Natural killer cell treated with Interleukin-12 subunit alpha and Interleukin-12 subunit beta and Interleukin-15 and Interleukin-18, amount 100 ng/mL, for 72 hours (primary cell): ENCODE measurements around the gene BLVRA. TPM values are rescaled to one million over a fixed set of nuclear protein-coding genes. Genes with fewer than 3 reads are reported as not detected.
"Not testable (repeated sequence)": the region's sequence is repeated elsewhere in the genome, so short reads cannot be mapped to it uniquely, and the experiment has no call there.

Source experiments
- ATAC-seq, 2 donors: fragments of 150-1000 bp; cut with Tn5 transposase in 1 of 2; sonication (Bioruptor Pico), chemical (Tn5 transposase) in 1 of 2; 2 replicates each; pipeline ENCODE4 v1.10.0; 2021
- DNase-seq: peaks from one replicate; pipeline ENCODE4 v3.0.0; 2022; ENCODE audit warnings: low spot score
- H3K27ac Mint-ChIP-seq, 2 donors: 1 replicate in 1 of 2; 2 replicates in 1 of 2; pipeline ENCODE4 v1.8.0; 2022; ENCODE audit warnings: mixed read lengths in 2 of 2, mild to moderate bottlenecking in 1 of 2, moderate library complexity in 1 of 2
- H3K27me3 Mint-ChIP-seq, 2 donors: 1 replicate in 1 of 2; 2 replicates in 1 of 2; pipeline ENCODE4 v1.8.0; 2022; ENCODE audit warnings: mixed read lengths in 2 of 2
- H3K36me3 Mint-ChIP-seq: one replicate; pipeline ENCODE4 v1.8.0; 2022; ENCODE audit warnings: mixed read lengths
- H3K4me1 Mint-ChIP-seq, 2 donors: 1 replicate in 1 of 2; 2 replicates in 1 of 2; pipeline ENCODE4 v1.8.0; 2022; ENCODE audit warnings: low read depth in 2 of 2, mixed read lengths in 2 of 2, mild to moderate bottlenecking in 1 of 2
- H3K4me3 Mint-ChIP-seq: one replicate; pipeline ENCODE4 v1.8.0; 2022; ENCODE audit warnings: mixed read lengths
- H3K9me3 Mint-ChIP-seq: 2 replicates; pipeline ENCODE4 v1.8.0; 2022; ENCODE audit warnings: mixed read lengths
- total RNA-seq, 2 donors: library from RNA; stranded (reverse); gene quantifications; one replicate each; pipeline ENCODE4 v1.2.3, GENCODE V29; 2022

BLVRA gene
- total RNA-seq, 2 donors from 2014 or later = 34.6 to 62.0 TPM

DNA sequence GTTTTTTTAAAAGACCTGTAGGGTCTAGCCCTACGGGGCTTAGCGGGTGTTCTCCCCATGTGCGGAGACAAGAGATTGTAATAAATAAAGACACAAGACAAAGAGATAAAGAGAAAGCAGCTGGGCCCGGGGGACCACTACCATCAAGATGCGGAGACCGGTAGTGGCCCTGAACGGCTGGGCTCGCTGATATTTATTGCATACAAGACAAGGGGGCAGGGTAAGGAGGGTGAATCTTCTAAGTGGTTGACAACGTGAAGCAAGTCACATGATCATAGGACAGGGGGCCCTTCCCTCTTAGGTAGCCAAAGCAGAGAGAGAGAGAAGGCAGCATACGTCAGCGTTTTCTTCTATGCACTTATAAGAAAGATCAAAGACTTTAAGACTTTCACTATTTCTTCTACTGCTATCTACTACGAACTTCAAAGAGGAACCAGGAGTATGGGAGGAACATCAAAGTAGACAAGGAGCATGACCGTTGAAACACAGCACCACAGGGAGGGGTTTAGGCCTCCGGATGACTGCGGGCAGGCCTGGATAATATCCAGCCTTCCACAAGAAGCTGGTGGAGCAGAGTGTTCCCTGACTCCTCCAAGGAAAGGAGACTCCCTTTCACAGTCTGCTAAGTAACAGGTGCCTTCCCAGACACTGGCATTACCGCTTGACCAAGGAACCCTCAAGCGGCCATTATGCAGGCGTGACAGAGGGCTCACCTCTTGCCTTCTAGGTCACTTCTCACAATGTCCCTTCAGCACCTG, 23.7 kb upstream of the BLVRA start:
- not testable (repeated sequence) for ATAC-seq, DNase-seq, H3K4me3 Mint-ChIP-seq, H3K36me3 Mint-ChIP-seq, H3K27me3 Mint-ChIP-seq, H3K9me3 Mint-ChIP-seq
- Mint-ChIP-seq H3K27ac (peak overlapping the region; percentile 81 to 86), H3K4me1 (peaks cover 23 to 33% of the 10 kb centered on the region in 2 donors)

DNA sequence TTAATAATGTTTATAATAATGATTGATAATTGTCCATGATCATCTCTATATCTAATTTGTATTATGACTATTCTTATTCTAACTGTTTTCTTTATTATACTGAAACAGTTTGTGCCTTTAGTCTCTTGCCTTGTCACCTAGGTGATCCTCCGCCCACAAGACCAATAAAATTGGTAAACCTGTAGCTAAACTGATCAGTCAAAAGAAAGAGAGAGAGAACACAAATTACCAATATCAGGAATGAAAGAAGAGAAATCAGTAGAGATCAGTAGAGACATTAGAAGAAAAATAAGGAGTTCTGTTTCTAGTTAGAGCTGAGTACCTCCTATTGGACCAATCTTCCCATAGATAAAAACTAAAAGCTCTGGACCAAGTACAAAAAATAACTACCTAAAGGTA, 23.1 kb upstream of the BLVRA start:
- peak in 1 of 2 donors; percentile 21 for ATAC-seq

DNA sequence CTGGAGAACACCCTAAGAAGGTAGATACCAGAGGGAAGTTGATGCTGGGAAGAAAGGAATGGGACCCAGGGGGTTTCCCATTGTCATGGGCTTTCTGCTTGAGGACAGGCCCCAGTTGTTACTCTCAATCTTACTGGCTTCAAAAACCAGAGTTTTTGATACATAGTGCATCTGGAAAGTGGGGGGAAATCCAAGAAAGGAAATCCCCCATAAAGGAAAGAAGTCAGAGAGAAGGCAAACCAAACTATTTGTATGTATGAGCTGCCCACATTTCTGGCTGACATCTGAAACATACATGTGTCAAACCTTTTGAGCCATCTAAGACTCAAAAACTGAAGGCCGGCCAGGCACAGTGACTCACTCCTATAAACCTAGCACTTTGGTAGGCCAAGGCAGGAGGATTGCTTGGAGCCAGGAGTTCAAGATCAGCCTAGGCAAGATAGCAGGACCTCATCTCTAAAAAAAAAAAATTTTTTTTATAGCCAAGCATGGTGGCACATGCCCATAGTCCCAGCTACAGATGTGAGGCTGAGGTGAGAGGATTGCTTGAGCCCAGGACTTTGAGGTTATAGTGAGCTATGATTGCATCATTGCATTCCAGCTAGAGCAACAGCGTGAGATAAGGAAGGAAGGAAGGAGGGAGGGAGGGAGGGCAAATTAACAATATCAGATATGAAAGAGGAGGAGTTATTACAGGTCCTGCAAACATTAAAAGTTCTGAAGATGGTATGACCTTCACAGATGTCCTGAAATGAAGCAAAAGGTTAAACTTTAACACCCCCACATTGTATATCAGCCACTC, 22.5 kb upstream of the BLVRA start:
- H3K4me1 Mint-ChIP-seq = peaks cover 23 to 33% of the 10 kb centered on the region in 2 donors
- H3K4me3 Mint-ChIP-seq = peak overlapping the region; percentile 14
- H3K9me3 Mint-ChIP-seq = no peaks in the 10 kb centered on the region
- H3K36me3 Mint-ChIP-seq = no peaks in the 10 kb centered on the region
- ATAC-seq (peak; percentile 93), DNase-seq (peak; percentile 75)
- H3K27me3 Mint-ChIP-seq = no peaks in the 10 kb centered on the region
- H3K27ac Mint-ChIP-seq = peak overlapping the region; percentile 81 to 86

More for the DNA sequence above, 23.1 kb upstream of the BLVRA start:
- Mint-ChIP-seq H3K27me3 (no peaks in the 10 kb centered on the region), H3K27ac (peak overlapping the region; percentile 81 to 86), H3K9me3 (no peaks in the 10 kb centered on the region), H3K4me1 (peaks cover 23 to 33% of the 10 kb centered on the region in 2 donors), H3K36me3 (no peaks in the 10 kb centered on the region), H3K4me3 (peak overlapping the region; percentile 14)
- no peak for DNase-seq

DNA sequence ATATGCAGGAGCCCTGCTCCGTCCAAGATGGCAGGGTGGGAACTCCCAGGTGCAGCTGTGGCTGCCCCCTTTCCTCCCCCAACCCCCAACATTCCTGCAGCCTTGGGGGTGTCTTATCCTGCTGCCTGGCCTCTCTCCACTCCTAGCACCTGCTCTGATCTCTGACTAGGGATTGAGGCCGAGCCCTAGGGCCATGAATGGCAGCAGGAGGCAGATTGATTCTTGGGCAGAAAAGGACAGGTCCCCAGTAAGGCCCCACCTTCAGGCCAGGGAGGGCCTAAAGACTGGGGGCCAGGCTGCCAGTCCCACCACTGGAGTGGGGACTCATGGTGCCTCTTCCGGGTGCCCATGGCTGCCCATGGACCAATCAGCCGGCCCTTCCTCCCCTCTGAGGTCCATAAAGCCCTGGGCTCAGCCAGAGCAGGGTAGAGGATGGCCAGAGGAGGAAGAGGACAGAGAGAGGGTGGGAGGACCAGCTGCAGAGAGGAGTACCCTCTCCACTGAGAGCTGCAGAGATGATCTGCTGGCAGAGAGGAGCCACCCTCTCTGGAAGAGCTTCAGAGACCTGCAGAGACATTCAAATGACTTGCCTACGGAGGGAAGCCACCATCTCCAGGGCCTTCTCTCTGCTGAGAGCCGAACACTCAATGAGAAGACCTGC, 20.9 kb upstream of the BLVRA start:
- ATAC-seq (no peak), DNase-seq (no peak)
- Mint-ChIP-seq H3K36me3 (no peaks in the 10 kb centered on the region), H3K4me1 (peaks cover 23 to 33% of the 10 kb centered on the region in 2 donors), H3K27me3 (no peaks in the 10 kb centered on the region), H3K9me3 (no peaks in the 10 kb centered on the region), H3K4me3 (no peak overlapping the region), H3K27ac (peak overlapping the region in 1 of 2 donors; percentile 21)

DNA sequence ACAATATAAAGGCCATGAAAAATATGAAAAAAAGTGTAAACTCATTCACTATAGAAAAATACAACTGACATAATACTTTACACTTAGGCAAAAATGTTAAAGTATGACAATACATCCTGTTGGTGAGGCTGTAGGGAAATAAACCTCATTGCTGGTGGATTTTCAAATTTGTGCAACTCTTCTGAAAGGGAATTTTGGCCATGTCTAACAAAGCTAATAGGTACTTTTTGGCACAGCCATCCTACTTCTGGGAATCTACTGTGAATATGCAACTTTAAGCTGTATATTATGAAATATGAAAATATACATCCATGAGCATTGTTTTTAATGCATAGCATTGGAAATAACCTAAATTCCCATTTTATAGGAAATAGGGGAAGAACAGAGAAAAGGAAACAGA, 15.8 kb upstream of the BLVRA start:
- Mint-ChIP-seq H3K27ac (peak overlapping the region in 1 of 2 donors; percentile 41), H3K27me3 (peaks cover 6 to 8% of the 10 kb centered on the region in 2 donors), H3K4me3 (no peak overlapping the region), H3K4me1 (peaks cover 6 to 16% of the 10 kb centered on the region in 2 donors), H3K36me3 (no peaks in the 10 kb centered on the region), H3K9me3 (no peaks in the 10 kb centered on the region)
- DNase-seq (no peak), ATAC-seq (peak in 1 of 2 donors; percentile 70)

DNA sequence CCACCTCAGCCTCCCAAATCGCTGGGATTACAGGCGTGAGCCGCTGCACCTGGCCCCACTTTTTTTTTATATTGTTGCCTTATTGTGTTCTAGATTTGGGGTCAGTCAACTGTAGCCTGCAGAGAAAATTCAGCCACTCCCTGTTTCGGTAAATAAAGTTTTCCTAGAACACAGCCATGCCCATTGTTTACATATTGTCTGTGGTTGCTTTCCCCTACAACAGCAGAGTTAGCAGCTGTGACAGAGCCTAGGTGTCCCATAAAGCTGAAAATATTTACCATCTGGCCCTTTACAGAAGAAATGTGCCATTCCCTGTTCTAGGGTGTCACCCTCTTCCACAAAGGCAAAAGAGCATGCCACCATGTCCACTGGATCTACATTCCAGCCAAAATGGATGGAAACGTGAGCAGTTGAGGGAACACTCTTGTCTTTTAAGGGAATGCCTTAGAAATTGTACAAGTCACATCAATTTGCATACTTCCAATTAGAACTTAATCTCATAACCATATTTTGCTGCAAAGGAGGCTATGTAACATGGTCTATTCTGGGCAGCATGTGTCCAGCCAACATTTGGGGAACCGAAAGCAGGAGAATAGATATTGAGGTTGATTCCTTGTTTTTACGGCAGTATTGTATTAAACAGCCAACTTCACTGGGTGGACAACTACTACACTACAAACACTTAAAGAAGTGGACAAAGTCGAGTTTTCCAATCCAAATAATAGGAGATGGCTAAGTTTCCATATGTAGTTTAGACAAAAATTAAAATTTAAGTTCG, 11.0 kb upstream of the BLVRA start:
- no peak overlapping the region for H3K27ac Mint-ChIP-seq
- no peak overlapping the region for H3K4me3 Mint-ChIP-seq
- no peaks in the 10 kb centered on the region for H3K9me3 Mint-ChIP-seq
- H3K27me3 Mint-ChIP-seq = peaks cover 6 to 8% of the 10 kb centered on the region in 2 donors
- no peaks in the 10 kb centered on the region for H3K36me3 Mint-ChIP-seq
- DNase-seq (no peak), ATAC-seq (no peak)
- H3K4me1 Mint-ChIP-seq = peaks cover 10 to 11% of the 10 kb centered on the region in 2 donors

DNA sequence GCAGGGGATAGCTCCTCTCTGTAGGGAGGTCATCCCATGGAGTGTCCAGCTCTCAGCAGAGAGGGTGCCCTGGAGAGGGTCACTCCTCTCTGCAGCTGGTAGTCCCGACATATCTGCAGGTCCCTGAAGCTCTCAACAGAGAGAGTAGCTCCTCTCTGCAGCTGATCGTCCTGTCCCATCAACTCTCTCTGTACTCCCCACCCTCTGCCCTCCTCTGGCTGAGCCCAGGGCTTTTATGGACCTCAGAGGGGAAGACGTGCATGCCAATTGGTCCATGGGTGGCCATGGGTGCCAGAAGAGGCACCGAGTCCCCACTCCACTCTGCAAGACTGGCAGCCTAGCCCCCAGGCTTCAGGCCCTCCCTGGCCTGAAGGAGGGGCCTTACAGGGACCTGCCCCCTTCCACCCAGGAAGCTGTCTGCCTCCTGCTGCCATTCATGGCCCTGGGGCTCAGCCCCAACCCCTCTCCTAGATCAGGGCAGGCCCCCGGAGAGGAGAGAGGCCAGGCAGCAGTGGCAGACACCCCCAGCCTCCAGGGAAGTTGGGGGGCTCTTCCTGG, 9.0 kb upstream of the BLVRA start:
- no peaks in the 10 kb centered on the region for H3K9me3 Mint-ChIP-seq
- H3K4me1 Mint-ChIP-seq = peaks cover 10 to 18% of the 10 kb centered on the region in 2 donors
- H3K4me3 Mint-ChIP-seq = no peak overlapping the region
- H3K27me3 Mint-ChIP-seq = peaks cover 6 to 8% of the 10 kb centered on the region in 2 donors
- ATAC-seq (no peak), DNase-seq (no peak)
- peak overlapping the region in 1 of 2 donors; percentile 52 for H3K27ac Mint-ChIP-seq
- H3K36me3 Mint-ChIP-seq = no peaks in the 10 kb centered on the region

DNA sequence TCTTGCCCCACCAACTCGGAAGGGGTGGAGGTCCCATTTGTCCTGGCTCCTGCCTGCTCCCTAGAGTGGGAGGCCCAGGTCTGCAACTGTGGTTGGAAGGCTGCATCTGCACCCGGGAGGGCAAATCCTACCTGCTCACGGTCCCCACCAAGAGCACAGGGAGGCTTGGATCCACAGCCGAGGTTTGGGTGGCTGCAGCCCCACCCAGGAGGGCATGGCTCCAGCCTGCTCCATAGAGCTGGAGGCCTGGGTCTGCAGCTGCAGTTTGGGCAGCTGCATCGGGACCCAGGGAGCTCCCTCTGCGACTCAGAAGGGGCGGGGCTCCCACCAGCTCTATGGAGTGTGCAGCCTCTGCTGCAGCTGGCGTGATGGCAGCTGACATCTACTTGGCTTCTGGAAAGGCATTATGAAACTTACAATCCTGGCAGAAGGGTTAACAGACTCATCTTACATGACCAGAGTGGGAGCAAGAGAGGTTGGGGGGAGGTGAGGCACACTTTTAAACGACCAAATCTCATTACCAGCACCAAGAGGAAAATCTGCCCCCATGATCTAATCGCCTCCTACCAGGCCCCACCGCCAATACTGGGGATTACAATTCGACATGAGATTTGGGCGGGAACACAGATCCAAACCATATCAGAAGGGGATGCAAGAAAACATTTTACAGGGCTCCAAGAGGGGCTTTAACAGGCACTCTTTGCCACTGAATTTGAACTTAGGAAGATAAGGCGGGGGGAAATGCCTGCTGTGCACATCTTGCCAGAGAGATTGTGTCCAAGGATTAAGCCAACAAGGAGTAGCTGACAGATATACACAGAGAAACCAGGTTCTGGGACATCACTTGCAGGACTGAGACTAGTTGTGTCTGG, 8.2 kb upstream of the BLVRA start:
- peak overlapping the region; percentile 66 for H3K4me3 Mint-ChIP-seq
- peak; percentile 26 to 56 for ATAC-seq
- peak overlapping the region; percentile 57 to 58 for H3K27ac Mint-ChIP-seq
- no peaks in the 10 kb centered on the region for H3K9me3 Mint-ChIP-seq
- no peak for DNase-seq
- peaks cover 6 to 8% of the 10 kb centered on the region in 2 donors for H3K27me3 Mint-ChIP-seq
- H3K36me3 Mint-ChIP-seq = no peaks in the 10 kb centered on the region
- H3K4me1 Mint-ChIP-seq = peaks cover 10 to 18% of the 10 kb centered on the region in 2 donors

DNA sequence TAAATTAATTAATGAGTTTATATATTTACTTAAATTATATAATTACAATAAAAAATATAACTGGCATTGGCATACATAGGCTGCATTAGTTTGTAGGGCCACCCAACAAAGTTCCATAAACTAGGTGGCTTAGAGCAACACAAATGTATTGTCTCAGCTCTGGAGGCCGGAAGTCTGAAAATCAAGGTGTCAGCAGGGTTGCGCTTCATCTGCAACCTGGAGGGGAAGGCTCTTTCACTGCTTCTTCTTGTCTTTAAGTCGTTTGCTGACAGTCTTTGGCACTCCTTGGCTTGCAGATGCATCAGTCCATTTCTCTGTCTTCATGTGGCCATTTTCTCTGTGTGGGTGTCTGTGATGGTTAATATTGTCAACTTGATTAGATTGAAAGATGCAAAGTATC, 6.1 kb upstream of the BLVRA start:
- H3K4me3 Mint-ChIP-seq = no peak overlapping the region
- peaks cover 0 to 12% of the 10 kb centered on the region in 2 donors for H3K27me3 Mint-ChIP-seq
- ATAC-seq (no peak), DNase-seq (no peak)
- H3K27ac Mint-ChIP-seq = no peak overlapping the region
- peaks cover 25 to 27% of the 10 kb centered on the region in 2 donors for H3K4me1 Mint-ChIP-seq
- no peaks in the 10 kb centered on the region for H3K9me3 Mint-ChIP-seq
- no peaks in the 10 kb centered on the region for H3K36me3 Mint-ChIP-seq

DNA sequence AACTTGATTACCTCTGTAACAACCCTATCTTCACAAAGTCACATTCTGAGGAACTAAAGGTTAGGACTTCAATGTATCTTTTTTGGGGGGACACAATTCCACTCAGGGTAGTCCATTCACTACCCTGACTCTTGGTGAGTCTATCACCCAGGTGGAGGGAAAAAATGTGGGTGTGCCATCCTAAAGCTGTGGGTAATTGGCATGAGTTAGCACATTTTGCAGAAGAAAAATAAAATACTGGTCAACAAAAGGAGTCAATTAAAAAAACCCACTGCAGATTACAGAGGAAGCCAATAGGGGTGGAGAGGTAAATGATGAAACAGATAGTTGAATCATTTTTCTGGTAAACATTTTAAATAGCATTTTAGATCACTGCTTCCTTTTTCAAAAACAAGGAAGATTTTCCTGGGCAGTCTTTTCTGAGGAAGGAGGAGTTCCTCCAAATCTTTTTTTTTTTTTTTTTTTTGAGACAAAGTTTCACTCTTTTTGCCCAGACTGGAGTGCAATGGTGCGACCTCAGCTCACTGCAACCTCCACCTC, 5.1 kb upstream of the BLVRA start:
- Mint-ChIP-seq H3K9me3 (no peaks in the 10 kb centered on the region), H3K36me3 (no peaks in the 10 kb centered on the region)

DNA sequence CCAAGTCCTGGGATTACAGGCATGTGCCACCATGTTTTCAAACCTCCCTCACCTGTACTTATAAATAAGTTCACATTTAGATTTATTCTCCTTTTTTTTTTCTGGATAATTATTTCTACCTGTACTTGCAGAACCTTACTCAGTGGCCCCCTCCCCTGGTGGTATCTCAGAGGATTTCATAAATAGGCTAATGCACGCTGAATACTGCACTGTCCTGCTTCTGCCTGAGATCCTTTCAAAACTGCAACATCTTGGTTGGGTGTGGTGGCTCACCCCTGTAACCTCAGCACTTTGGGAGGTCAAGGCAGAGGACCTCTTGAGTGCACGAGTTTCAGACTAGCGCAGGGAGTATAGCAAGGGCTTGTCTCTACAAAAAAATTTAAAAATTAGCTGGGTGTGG, 4.6 kb upstream of the BLVRA start:
- Mint-ChIP-seq H3K27ac (no peak overlapping the region), H3K27me3 (peaks cover 0 to 12% of the 10 kb centered on the region in 2 donors), H3K9me3 (no peaks in the 10 kb centered on the region)

More for the DNA sequence above, 5.1 kb upstream of the BLVRA start:
- Mint-ChIP-seq H3K4me3 (no peak overlapping the region), H3K27ac (no peak overlapping the region), H3K4me1 (peaks cover 32 to 34% of the 10 kb centered on the region in 2 donors), H3K27me3 (peaks cover 0 to 12% of the 10 kb centered on the region in 2 donors)
- DNase-seq (no peak), ATAC-seq (no peak)

DNA sequence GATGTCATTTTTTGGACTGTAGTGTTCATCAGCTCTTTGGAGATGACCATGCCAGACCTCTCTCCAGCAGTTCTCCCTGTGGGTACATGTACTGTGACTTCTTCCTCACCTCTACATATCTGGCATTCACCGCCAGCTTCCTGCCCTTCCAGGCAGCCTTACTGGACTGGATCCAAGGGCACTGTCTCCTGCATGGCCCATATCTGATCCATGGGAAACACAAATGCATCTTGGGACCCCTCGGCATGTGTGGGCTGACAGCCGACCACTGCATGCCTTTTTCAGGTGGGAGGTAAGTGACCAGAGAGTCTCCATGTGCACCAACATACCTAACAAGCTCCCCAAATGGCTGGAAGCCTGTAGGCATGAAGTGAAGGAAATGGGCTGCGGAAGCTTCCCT, 3.9 kb upstream of the BLVRA start:
- H3K36me3 Mint-ChIP-seq = no peaks in the 10 kb centered on the region
- no peak overlapping the region for H3K27ac Mint-ChIP-seq
- DNase-seq = no peak
- no peaks in the 10 kb centered on the region for H3K9me3 Mint-ChIP-seq
- H3K4me3 Mint-ChIP-seq = no peak overlapping the region
- H3K4me1 Mint-ChIP-seq = peaks cover 37% of the 10 kb centered on the region in 2 donors
- peaks cover 0 to 12% of the 10 kb centered on the region in 2 donors for H3K27me3 Mint-ChIP-seq
- ATAC-seq = no peak

More for the DNA sequence above, 4.6 kb upstream of the BLVRA start:
- H3K4me3 Mint-ChIP-seq = no peak overlapping the region
- ATAC-seq (no peak), DNase-seq (no peak)
- H3K4me1 Mint-ChIP-seq = peaks cover 32 to 34% of the 10 kb centered on the region in 2 donors
- H3K36me3 Mint-ChIP-seq = no peaks in the 10 kb centered on the region
